A549 (cell line): ENCODE data around the gene TMPRSS7. TPM values are rescaled to one million over a fixed set of nuclear protein-coding genes. Genes with fewer than 3 reads are reported as not detected.

Experiments
- ATAC-seq, 2 experiments: fragments of 200-7000 bp in 1 of 2; fragments of >200 bp in 1 of 2; cut with Nextera tagmentation in 1 of 2; cut with Tn5 transposase in 1 of 2; 3 replicates each; pipeline versions ENCODE4 v1.8.0 to v1.9.1; 2018 to 2020; ENCODE audit warnings: mild to moderate bottlenecking in 1 of 2, moderate library complexity in 1 of 2
- CTCF ChIA-PET: fragments of 300-600 bp; sonication (Branson Sonifier 250); formaldehyde crosslinking; extraction: SDS; loops from one replicate; lab custom pipeline; 2021; ENCODE audit warnings: antibody characterized with exemption, inconsistent platforms; lab: Yijun Ruan, JAX
- POLR2A ChIA-PET: fragments of 350-600 bp; formaldehyde crosslinking; extraction: SDS; loops from one replicate; lab custom pipeline; 2021; ENCODE audit warnings: antibody characterized with exemption, inconsistent platforms; lab: Yijun Ruan, JAX
- DNase-seq, 2 experiments: peaks; one replicate each; pipeline versions ENCODE4 v3.0.0 to v3.0.0-alpha.2; 2011 to 2016; ENCODE audit warnings: low read depth in 1 of 2, low spot score in 1 of 2
- FAIRE-seq: peaks from 2 replicates; lab custom pipeline; 2011; peaks lifted over from hg19 to GRCh38; lab: Jason Lieb, UNC
- H3K27ac ChIP-seq, 2 experiments: fragments of >200 bp; sonication (Bioruptor Twin); formaldehyde crosslinking; 3 replicates each; pipeline ENCODE4 v1.5.1; 2016 to 2017
- H3K4me1 ChIP-seq: fragments of >200 bp; sonication (Bioruptor Twin); formaldehyde crosslinking; 3 replicates; pipeline ENCODE4 v1.6.1; 2016
- H3K4me2 ChIP-seq: fragments of >200 bp; sonication (Bioruptor Twin); formaldehyde crosslinking; 3 replicates; pipeline ENCODE4 v1.6.1; 2016
- H3K4me3 ChIP-seq: fragments of >200 bp; sonication (Bioruptor Twin); formaldehyde crosslinking; 3 replicates; pipeline ENCODE4 v1.5.1; 2016
- H3K9me3 ChIP-seq: fragments of >200 bp; sonication (Bioruptor Twin); formaldehyde crosslinking; 3 replicates; pipeline ENCODE4 v1.6.1; 2016
- CHD4 ChIP-seq: fragments of 200-600 bp; sonication (generic); IDR thresholded peaks from 2 replicates; pipeline ENCODE4 v1.6.1; 2016; ENCODE audit warnings: antibody characterized with exemption, mild to moderate bottlenecking, borderline replicate concordance
- EHMT2 ChIP-seq: fragments of 200-600 bp; sonication (generic); IDR thresholded peaks from 2 replicates; pipeline ENCODE4 v1.6.1; 2016; ENCODE audit warnings: antibody characterized with exemption, low read depth, mild to moderate bottlenecking, moderate library complexity
- EP300 ChIP-seq, 2 experiments: fragments of >200 bp; sonication (Bioruptor Twin); formaldehyde crosslinking; IDR thresholded peaks; 2 replicates in 1 of 2; 3 replicates in 1 of 2; pipeline ENCODE4 v1.6.1; 2016 to 2017
- GATA3 ChIP-seq: IDR thresholded peaks from 2 replicates; pipeline ENCODE4 v1.6.1; 2012; ENCODE audit warnings: borderline replicate concordance
- HES2 ChIP-seq: fragments of >200 bp; sonication (Bioruptor Twin); formaldehyde crosslinking; IDR thresholded peaks from 2 replicates; pipeline ENCODE4 v1.6.1; 2016
- HEYL ChIP-seq: fragments of 250-450 bp; sonication (Bioruptor Pico); IDR thresholded peaks from 2 replicates; pipeline ENCODE4 v1.8.0; 2021; ENCODE audit warnings: mild to moderate bottlenecking, moderate library complexity
- HOXA7 ChIP-seq: fragments of 250-450 bp; sonication (Bioruptor Pico); IDR thresholded peaks from 2 replicates; pipeline ENCODE4 v1.5.0; 2020; ENCODE audit warnings: mild to moderate bottlenecking, moderate library complexity
- JUNB ChIP-seq: fragments of >200 bp; sonication (Bioruptor Twin); formaldehyde crosslinking; IDR thresholded peaks from 2 replicates; pipeline ENCODE4 v1.6.1; 2016
- KDM1A ChIP-seq: fragments of 200-600 bp; sonication (generic); IDR thresholded peaks from 2 replicates; pipeline ENCODE4 v1.6.1; 2016; ENCODE audit warnings: low read depth, mild to moderate bottlenecking
- MAX ChIP-seq: IDR thresholded peaks from 2 replicates; pipeline ENCODE4 v1.6.1; 2012
- MYC ChIP-seq: IDR thresholded peaks from 2 replicates; pipeline ENCODE4 v1.6.1; 2012; ENCODE audit warnings: mild to moderate bottlenecking, inconsistent platforms, low read length, improper control_type of control experiment, borderline replicate concordance
- NFE2L2 ChIP-seq: fragments of 150-350 bp; conservative IDR thresholded peaks from 2 replicates; pipeline ENCODE4 v1.6.1; 2014; ENCODE audit warnings: low read length
- NPAS2 ChIP-seq: fragments of 250-450 bp; sonication (Bioruptor Pico); IDR thresholded peaks from 2 replicates; pipeline ENCODE4 v1.8.0; 2022; ENCODE audit warnings: mild to moderate bottlenecking, moderate library complexity, borderline replicate concordance
- PHF8 ChIP-seq: fragments of 200-600 bp; sonication (generic); IDR thresholded peaks from 2 replicates; pipeline ENCODE4 v1.6.1; 2016; ENCODE audit warnings: low read depth, mild to moderate bottlenecking, antibody characterized with exemption, moderate library complexity, borderline replicate concordance
- POLR2A ChIP-seq: IDR thresholded peaks from 2 replicates; pipeline ENCODE4 v1.6.1; 2012; ENCODE audit warnings: mild to moderate bottlenecking, low read length
- POLR2AphosphoS2 ChIP-seq: conservative IDR thresholded peaks from 2 replicates; pipeline ENCODE4 v1.6.1; 2012; ENCODE audit warnings: low read length, improper control_type of control experiment, inconsistent platforms
- REST ChIP-seq: fragments of 200-600 bp; sonication (generic); IDR thresholded peaks from 2 replicates; pipeline ENCODE4 v1.6.1; 2016; ENCODE audit warnings: antibody characterized with exemption, mild to moderate bottlenecking, moderate library complexity
- RFX5 ChIP-seq: fragments of 450-650 bp; IDR thresholded peaks from 2 replicates; pipeline ENCODE4 v1.7.1; 2014; ENCODE audit warnings: antibody characterized with exemption, mild to moderate bottlenecking, moderate library complexity
- RNF2 ChIP-seq: fragments of 200-600 bp; sonication (generic); IDR thresholded peaks from 2 replicates; pipeline ENCODE4 v1.6.1; 2016; ENCODE audit warnings: low read depth, mild to moderate bottlenecking, antibody characterized with exemption, moderate library complexity, borderline replicate concordance
- TP53 ChIP-seq: fragments of 250-450 bp; sonication (Bioruptor Pico); IDR thresholded peaks from 2 replicates; pipeline ENCODE4 v1.5.0; 2021; ENCODE audit warnings: mild to moderate bottlenecking, moderate library complexity
- ZC3H11A ChIP-seq: fragments of 450-650 bp; IDR thresholded peaks from 2 replicates; pipeline ENCODE4 v1.6.1; 2014; ENCODE audit warnings: antibody characterized with exemption, mild to moderate bottlenecking
- ZFP36 ChIP-seq: fragments of 450-650 bp; IDR thresholded peaks from 2 replicates; pipeline ENCODE4 v1.6.1; 2014; ENCODE audit warnings: borderline replicate concordance; ENCODE audit not compliant: partially characterized antibody
- ZSCAN20 ChIP-seq: fragments of 250-450 bp; sonication (Bioruptor Pico); IDR thresholded peaks from 2 replicates; pipeline ENCODE4 v1.8.0; 2022; ENCODE audit warnings: mild to moderate bottlenecking, moderate library complexity
- WGBS: methylation state at CpG from one replicate; pipeline ENCODE4 v1.1.6; 2017; ENCODE audit errors: missing lambda C conversion rate; 5-methylcytosine and 5-hydroxymethylcytosine counted together
- polyA plus RNA-seq, 4 experiments: library from polyadenylated mRNA; depleted of rRNA in 3 of 4; stranded (reverse); fragments of >200 nt; fragmentation: RNase III in 1 of 4; extraction: RNeasy Plus Mini Kit Qiagen cat#74134 plus additional on column Dnase treatment in 1 of 4; gene quantifications; 2 replicates in 3 of 4; 3 replicates in 1 of 4; pipeline ENCODE4 v1.2.3, GENCODE V29; 2011 to 2017
- TF ChIP-seq, protein P1 (sequence below): fragments of >200 bp; sonication (Bioruptor Twin); formaldehyde crosslinking; IDR thresholded peaks from 3 replicates; pipeline ENCODE4 v1.6.1; 2016
- TF ChIP-seq, protein P2 (sequence below): IDR thresholded peaks from 2 replicates; pipeline ENCODE4 v1.6.1; 2012
- TF ChIP-seq, protein P3 (sequence below): fragments of 150-350 bp; IDR thresholded peaks from 2 replicates; pipeline ENCODE4 v1.6.1; 2014; ENCODE audit warnings: low read depth, mild to moderate bottlenecking, low read length

Gene TMPRSS7
- polyA plus RNA-seq, 2 of the 4 experiments (the other 2 are of a cell fraction), result 0.04 to 0.09 TPM

DNA sequence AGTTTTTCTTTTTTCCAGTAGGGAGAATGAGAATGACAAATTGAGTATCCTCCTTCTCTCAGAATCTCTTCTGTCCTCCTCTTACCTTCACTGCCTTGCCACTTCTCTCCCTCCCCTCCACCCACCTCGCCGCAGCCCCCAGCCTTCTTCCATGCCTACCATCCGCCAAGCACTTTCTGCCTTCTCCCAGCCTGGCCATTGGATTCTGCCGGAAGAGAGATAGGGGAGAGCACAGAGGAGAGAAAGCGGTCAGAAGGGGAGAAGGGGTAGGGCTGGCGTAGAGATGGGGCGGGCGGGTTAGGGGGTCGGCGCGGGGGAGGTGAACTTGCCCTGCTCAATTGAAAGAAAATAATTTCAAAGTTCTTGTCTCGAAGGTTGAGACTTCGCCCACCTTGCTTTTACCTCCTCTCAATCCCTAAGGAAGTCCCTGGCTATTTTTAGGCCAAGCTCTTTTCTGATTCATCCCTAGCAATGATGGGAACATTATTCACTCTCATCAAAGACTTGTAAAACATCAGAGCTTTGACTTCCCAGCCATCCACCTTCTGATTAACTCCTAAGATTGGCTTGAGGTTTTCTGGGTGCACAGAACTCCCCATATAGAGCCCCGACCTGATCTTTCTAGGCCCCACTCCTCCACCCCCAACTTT lies 52.5 kb downstream of the TMPRSS7 start:
- Histone ChIP-seq H3K4me1 (peaks cover 32% of the 10 kb centered on the region), H3K4me2 (peak overlapping the region; percentile 97), H3K27ac (peak overlapping the region; percentile 69 to 94), H3K9me3 (no peaks in the 10 kb centered on the region), H3K4me3 (peak overlapping the region; percentile 58)
- 29% methylated on average over 14 of the region's 14 CpGs for WGBS
- ChIA-PET CTCF (interaction anchor here (1.0 kb wide), 2 partner anchors 43 to 439 kb away, joined by 4 read pairs; no protein-coding TSS in a partner anchor), POLR2A (interaction anchor here (1.2 to 1.7 kb wide), 2 partner anchors 10 to 12 kb away, joined by 4 to 8 read pairs; no protein-coding TSS in a partner anchor)
- FAIRE-seq, result no peak
- peak; percentile 10 to 17; a peak in 4 of 6 replicates for ATAC-seq
- peak; percentile 14 to 37 for DNase-seq
- TF ChIP-seq, protein P1, sequence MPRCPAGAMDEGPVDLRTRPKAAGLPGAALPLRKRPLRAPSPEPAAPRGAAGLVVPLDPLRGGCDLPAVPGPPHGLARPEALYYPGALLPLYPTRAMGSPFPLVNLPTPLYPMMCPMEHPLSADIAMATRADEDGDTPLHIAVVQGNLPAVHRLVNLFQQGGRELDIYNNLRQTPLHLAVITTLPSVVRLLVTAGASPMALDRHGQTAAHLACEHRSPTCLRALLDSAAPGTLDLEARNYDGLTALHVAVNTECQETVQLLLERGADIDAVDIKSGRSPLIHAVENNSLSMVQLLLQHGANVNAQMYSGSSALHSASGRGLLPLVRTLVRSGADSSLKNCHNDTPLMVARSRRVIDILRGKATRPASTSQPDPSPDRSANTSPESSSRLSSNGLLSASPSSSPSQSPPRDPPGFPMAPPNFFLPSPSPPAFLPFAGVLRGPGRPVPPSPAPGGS, result no peak
- TF ChIP-seq RNF2, result no peak
- TF ChIP-seq ZFP36, result no peak
- TF ChIP-seq POLR2AphosphoS2, result no peak
- TF ChIP-seq KDM1A, result no peak
- no peak for TF ChIP-seq POLR2A
- TF ChIP-seq MAX, result no peak
- TF ChIP-seq PHF8, result no peak
- TF ChIP-seq MYC, result no peak
- no peak for TF ChIP-seq NFE2L2
- no peak for TF ChIP-seq HES2
- TF ChIP-seq, protein P2, sequence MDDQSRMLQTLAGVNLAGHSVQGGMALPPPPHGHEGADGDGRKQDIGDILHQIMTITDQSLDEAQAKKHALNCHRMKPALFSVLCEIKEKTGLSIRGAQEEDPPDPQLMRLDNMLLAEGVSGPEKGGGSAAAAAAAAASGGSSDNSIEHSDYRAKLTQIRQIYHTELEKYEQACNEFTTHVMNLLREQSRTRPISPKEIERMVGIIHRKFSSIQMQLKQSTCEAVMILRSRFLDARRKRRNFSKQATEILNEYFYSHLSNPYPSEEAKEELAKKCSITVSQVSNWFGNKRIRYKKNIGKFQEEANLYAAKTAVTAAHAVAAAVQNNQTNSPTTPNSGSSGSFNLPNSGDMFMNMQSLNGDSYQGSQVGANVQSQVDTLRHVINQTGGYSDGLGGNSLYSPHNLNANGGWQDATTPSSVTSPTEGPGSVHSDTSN, result no peak
- no peak for TF ChIP-seq NPAS2 (CRISPR knock-in tag)
- TF ChIP-seq HOXA7 (CRISPR knock-in tag), result no peak
- TF ChIP-seq, all 56 proteins: peak for 0

DNA sequence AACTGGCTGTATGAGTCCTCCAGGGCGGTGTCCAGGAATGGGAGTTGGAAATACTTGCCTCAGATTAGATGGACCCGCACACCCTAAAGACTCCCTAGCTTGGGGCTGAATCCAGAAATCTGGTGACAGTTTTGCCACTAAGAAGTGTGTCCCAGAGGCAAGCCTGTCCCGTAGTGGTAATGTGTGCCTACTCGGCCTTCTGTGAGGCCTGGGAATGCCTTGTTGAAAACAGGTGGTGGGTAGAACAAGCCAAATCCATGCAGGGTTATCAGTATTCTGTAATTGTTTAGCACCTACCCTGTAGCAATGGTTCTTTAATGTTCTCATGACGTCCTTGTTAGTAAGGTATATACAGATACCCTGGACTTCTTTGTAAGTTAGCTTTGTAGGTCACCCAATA lies 53.2 kb downstream of the TMPRSS7 start:
- DNase-seq (no peak), ATAC-seq (no peak), FAIRE-seq (no peak)
- H3K4me1 ChIP-seq, result peaks cover 32% of the 10 kb centered on the region
- no peak for TF ChIP-seq ZSCAN20 (CRISPR knock-in tag)
- TF ChIP-seq HEYL (CRISPR knock-in tag), result no peak
- no peak for TF ChIP-seq EHMT2
- no peak for TF ChIP-seq JUNB
- TF ChIP-seq, protein P3, sequence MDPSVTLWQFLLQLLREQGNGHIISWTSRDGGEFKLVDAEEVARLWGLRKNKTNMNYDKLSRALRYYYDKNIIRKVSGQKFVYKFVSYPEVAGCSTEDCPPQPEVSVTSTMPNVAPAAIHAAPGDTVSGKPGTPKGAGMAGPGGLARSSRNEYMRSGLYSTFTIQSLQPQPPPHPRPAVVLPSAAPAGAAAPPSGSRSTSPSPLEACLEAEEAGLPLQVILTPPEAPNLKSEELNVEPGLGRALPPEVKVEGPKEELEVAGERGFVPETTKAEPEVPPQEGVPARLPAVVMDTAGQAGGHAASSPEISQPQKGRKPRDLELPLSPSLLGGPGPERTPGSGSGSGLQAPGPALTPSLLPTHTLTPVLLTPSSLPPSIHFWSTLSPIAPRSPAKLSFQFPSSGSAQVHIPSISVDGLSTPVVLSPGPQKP, result no peak
- TF ChIP-seq GATA3, result no peak
- TF ChIP-seq EP300 (IDR thresholded peaks at IDR 0.05), result no peak
- no peak for TF ChIP-seq ZC3H11A
- no peak for TF ChIP-seq POLR2A
- TF ChIP-seq CHD4, result no peak
- no peak for TF ChIP-seq TP53 (CRISPR knock-in tag)
- no peak for TF ChIP-seq REST
- no peak for TF ChIP-seq RFX5
- no peaks in the 10 kb centered on the region for H3K9me3 ChIP-seq
- ChIA-PET CTCF (interaction anchor here (1.0 to 1.7 kb wide), 3 partner anchors 44 to 99 kb away, joined by 3 to 4 read pairs (median 4); no protein-coding TSS in a partner anchor), POLR2A (interaction anchor here (1.2 kb wide), 1 partner anchor 13 kb away, joined by 4 read pairs; no protein-coding TSS in a partner anchor)
- 95% methylated on average over 5 of the region's 5 CpGs for WGBS
- peak overlapping the region; percentile 97 for H3K4me2 ChIP-seq
- H3K4me3 ChIP-seq, result no peak overlapping the region
- H3K27ac ChIP-seq, result peak overlapping the region in 1 of 2 experiments; percentile 94; a peak in 3 of 6 replicates
